Ecto neural progenitor cell (in vitro differentiated cells): ENCODE measurements around the gene NUDT1.

Experiments used
- DNase-seq: peaks from one replicate; pipeline ENCODE4 v3.0.0-alpha.2; 2018; ENCODE audit warnings: low spot score

Gene NUDT1

DNA sequence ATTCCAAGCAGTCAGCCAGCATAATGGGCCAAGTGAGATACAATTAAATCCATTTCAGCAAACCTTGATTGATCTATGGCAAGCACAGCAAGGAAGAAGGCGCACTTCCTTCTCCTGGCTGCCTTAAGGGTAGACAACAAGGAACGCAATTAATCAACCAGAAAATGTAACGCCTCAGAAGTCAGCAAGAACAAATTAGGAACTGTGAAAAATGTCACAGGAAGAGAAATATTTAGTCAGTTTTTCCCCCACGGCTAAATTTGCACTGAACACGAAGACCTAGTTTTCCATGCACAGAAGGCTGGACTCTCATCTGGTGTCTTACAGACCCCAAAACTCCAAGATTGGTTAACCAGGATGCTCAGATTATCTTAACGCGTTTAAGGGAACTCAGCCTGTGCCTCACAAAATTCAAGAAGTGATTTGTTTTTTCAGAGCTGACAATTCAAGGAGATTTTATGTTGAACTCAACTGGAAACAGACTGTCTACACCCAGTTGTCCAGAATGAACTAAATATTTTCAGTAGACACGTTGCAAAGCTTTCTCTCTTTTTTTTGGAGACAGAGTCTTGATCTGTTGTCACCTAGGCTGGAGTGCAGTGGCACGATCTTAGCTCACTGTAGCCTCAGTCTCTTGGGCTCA is 58.0 kb downstream of the NUDT1 start:
- no peak for DNase-seq
